CD4-positive, CD25-positive, alpha-beta regulatory T cell (primary cell): ENCODE measurements around the gene ALS2CL. TPM values are rescaled to one million over a fixed set of nuclear protein-coding genes. Genes with fewer than 3 reads are reported as not detected.
A peak's percentile ranks its signal among the peaks of the same experiment; 100 is the strongest.

Experiments
- ATAC-seq, 2 donors: fragments of 150-1000 bp; cut with Tn5 transposase; one replicate each; pipeline ENCODE4 v1.10.0; 2021; ENCODE audit warnings: low read depth in 2 of 2, moderate number of reproducible peaks in 2 of 2, moderate library complexity in 1 of 2
- DNase-seq, 3 donors: peaks; one replicate each; pipeline versions ENCODE4 v3.0.0 to v3.0.0-alpha.2; 2012 to 2022; ENCODE audit warnings: mixed read lengths in 1 of 3
- H3K27ac ChIP-seq: one replicate; pipeline ENCODE4 v1.7.0; 2013; ENCODE audit warnings: mild to moderate bottlenecking, low read length; ENCODE audit not compliant: insufficient read depth, poor library complexity, severe bottlenecking
- H3K27me3 ChIP-seq: one replicate; pipeline ENCODE4 v1.7.0; 2013; ENCODE audit warnings: low read length; ENCODE audit not compliant: control insufficient read depth, insufficient read depth
- H3K36me3 ChIP-seq: one replicate; pipeline ENCODE4 v1.7.0; 2013; ENCODE audit warnings: mild to moderate bottlenecking, low read length, moderate library complexity; ENCODE audit not compliant: control insufficient read depth, insufficient read depth
- H3K4me1 ChIP-seq: 2 replicates; pipeline ENCODE4 v1.7.0; 2013; ENCODE audit warnings: mild to moderate bottlenecking, low read length; ENCODE audit not compliant: insufficient read depth, control insufficient read depth, poor library complexity, severe bottlenecking
- H3K4me3 ChIP-seq: one replicate; pipeline ENCODE4 v1.7.0; 2013; ENCODE audit warnings: low read depth, mild to moderate bottlenecking, low read length, moderate library complexity
- H3K9me3 ChIP-seq, 2 experiments: 1 replicate in 1 of 2; 2 replicates in 1 of 2; pipeline ENCODE4 v1.7.0; 2013; ENCODE audit warnings: low read length in 2 of 2, mild to moderate bottlenecking in 1 of 2, moderate library complexity in 1 of 2; ENCODE audit not compliant: control insufficient read depth in 2 of 2
- H3K27ac Mint-ChIP-seq, 3 donors: one replicate each; pipeline ENCODE4 v1.8.0; 2020 to 2022; ENCODE audit warnings: mild to moderate bottlenecking in 3 of 3, mixed read lengths in 3 of 3, moderate library complexity in 2 of 3
- H3K27me3 Mint-ChIP-seq: one replicate; pipeline ENCODE4 v1.8.0; 2022; ENCODE audit warnings: mild to moderate bottlenecking, mixed read lengths
- H3K36me3 Mint-ChIP-seq: one replicate; pipeline ENCODE4 v1.8.0; 2020; ENCODE audit warnings: mixed read lengths
- H3K4me1 Mint-ChIP-seq, 4 donors: one replicate each; pipeline ENCODE4 v1.8.0; 2020 to 2022; ENCODE audit warnings: mixed read lengths in 4 of 4, mild to moderate bottlenecking in 1 of 4
- H3K4me3 Mint-ChIP-seq, 4 donors: one replicate each; pipeline ENCODE4 v1.8.0; 2020 to 2022; ENCODE audit warnings: mild to moderate bottlenecking in 4 of 4, mixed read lengths in 4 of 4, moderate library complexity in 3 of 4
- H3K9me3 Mint-ChIP-seq, 7 donors: one replicate each; pipeline ENCODE4 v1.8.0; 2020 to 2022; ENCODE audit warnings: mixed read lengths in 7 of 7, mild to moderate bottlenecking in 3 of 7, moderate library complexity in 2 of 7
- polyA plus RNA-seq, 4 donors: library from polyadenylated mRNA; unstranded; fragments of 300-500 nt; fragmentation: Illumina TruSeq; gene quantifications; one replicate each; pipeline ENCODE4 v1.2.3, GENCODE V29; 2021
- total RNA-seq: library from RNA; stranded (reverse); gene quantifications from one replicate; pipeline ENCODE4 v1.2.3, GENCODE V29; 2022

The ALS2CL gene
- total and polyA plus RNA-seq, 5 donors from 2014 or later, result 1.3 to 25.8 (median 1.7) TPM

DNA sequence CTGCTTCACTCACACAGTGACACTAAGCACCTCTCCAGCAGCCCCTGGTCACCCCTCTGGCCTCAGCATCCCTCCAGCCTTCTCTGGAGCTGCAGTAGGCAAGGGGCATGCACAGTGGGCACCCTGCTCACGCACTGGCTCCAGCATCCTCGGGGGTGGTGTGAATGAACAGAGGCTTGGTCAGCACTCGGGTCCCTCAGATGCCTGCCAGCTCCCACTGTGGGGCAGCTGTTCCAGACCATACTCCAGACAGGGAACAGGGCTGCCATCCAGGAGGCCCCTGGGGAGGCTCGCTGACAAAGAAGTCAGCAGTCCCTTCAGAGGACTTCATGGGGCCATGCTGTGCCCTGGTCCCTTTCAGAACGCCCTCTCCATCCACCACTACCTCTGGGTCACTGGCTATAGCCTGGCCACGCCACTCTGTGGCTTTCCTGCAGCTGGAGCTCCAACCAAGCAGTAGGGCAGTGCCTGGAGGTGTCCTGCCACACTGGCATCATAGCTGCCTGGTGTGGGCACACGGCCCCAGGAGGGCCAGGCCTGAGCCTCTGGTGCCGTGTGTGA is 26.3 kb downstream of the ALS2CL start:
- Mint-ChIP-seq H3K4me3 (no peak overlapping the region), H3K4me1 (peaks cover 0 to 2% (median 0%) of the 10 kb centered on the region in 4 donors), H3K27ac (peak overlapping the region in 1 of 3 donors; percentile 59), H3K27me3 (no peaks in the 10 kb centered on the region), H3K36me3 (no peaks in the 10 kb centered on the region), H3K9me3 (no peaks in the 10 kb centered on the region)
- H3K4me1 ChIP-seq, result no peaks in the 10 kb centered on the region
- H3K36me3 ChIP-seq, result no peaks in the 10 kb centered on the region
- H3K27ac ChIP-seq, result no peak overlapping the region
- H3K4me3 ChIP-seq, result no peak overlapping the region
- H3K9me3 ChIP-seq, result no peaks in the 10 kb centered on the region
- H3K27me3 ChIP-seq, result no peaks in the 10 kb centered on the region
- no peak for ATAC-seq
- no peak for DNase-seq

GRCh38 chr3:46666453-46666845 is 27.0 kb downstream of the ALS2CL start:
- Histone ChIP-seq H3K4me3 (no peak overlapping the region), H3K27ac (no peak overlapping the region), H3K4me1 (no peaks in the 10 kb centered on the region), H3K27me3 (no peaks in the 10 kb centered on the region), H3K36me3 (no peaks in the 10 kb centered on the region), H3K9me3 (no peaks in the 10 kb centered on the region)
- no peaks in the 10 kb centered on the region for H3K9me3 Mint-ChIP-seq
- peaks cover 0 to 2% (median 0%) of the 10 kb centered on the region in 4 donors for H3K4me1 Mint-ChIP-seq
- DNase-seq (no peak), ATAC-seq (no peak)
- H3K27ac Mint-ChIP-seq, result peak overlapping the region in 1 of 3 donors; percentile 59
- H3K4me3 Mint-ChIP-seq, result no peak overlapping the region
- H3K36me3 Mint-ChIP-seq, result no peaks in the 10 kb centered on the region
- H3K27me3 Mint-ChIP-seq, result no peaks in the 10 kb centered on the region

- Mint-ChIP-seq H3K4me1 (peaks cover 0 to 2% (median 0%) of the 10 kb centered on the region in 4 donors), H3K9me3 (no peaks in the 10 kb centered on the region), H3K36me3 (no peaks in the 10 kb centered on the region), H3K27ac (peak overlapping the region in 1 of 3 donors; percentile 59), H3K4me3 (no peak overlapping the region), H3K27me3 (no peaks in the 10 kb centered on the region)
- DNase-seq, result no peak
- Histone ChIP-seq H3K4me1 (no peaks in the 10 kb centered on the region), H3K4me3 (no peak overlapping the region), H3K27me3 (no peaks in the 10 kb centered on the region), H3K27ac (no peak overlapping the region), H3K9me3 (no peaks in the 10 kb centered on the region), H3K36me3 (no peaks in the 10 kb centered on the region)
- no peak for ATAC-seq
Measured at GRCh38 chr3:46665763-46666452, 27.6 kb downstream of the ALS2CL start.

DNA sequence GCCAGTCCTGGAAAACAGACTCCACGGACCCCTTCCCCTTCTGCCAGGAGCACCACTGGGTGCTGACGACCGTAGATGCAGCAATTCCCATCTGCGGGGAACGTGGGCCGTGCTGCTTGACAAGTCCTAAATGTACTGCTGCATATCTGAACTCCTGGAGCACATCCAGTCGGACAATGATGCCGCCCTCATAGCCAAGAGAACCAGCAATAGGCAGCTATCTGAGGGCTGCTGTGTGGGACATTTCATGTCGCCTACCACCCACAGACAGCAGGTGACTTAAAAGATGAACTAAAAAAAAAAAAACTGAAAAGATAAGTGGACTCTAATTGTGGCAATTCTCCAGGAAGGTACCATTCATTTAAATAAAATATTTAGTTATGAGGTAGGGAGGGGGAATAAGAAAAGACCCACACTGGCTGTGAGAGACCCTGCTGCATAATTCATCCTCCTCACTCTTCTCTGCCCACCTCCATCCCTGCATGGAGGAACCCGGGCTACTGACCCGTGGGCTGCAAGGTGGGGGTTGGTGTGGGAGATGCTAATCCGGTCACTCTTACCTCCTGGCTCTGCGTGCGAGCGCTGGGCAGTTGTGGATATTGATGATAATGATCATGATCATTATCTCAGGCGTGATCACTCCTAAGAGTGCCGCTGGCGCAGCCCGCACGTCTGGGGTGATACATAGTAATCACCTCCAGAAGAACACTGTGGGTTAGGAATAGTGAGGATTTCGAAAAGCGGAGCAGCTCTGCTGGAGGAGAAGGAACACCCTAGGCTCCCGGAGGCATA is 28.3 kb downstream of the ALS2CL start:
- Histone ChIP-seq H3K4me1 (no peaks in the 10 kb centered on the region), H3K27ac (no peak overlapping the region), H3K9me3 (no peaks in the 10 kb centered on the region), H3K4me3 (no peak overlapping the region), H3K36me3 (no peaks in the 10 kb centered on the region), H3K27me3 (no peaks in the 10 kb centered on the region)
- H3K27ac Mint-ChIP-seq, result no peak overlapping the region
- H3K9me3 Mint-ChIP-seq, result no peaks in the 10 kb centered on the region
- DNase-seq (no peak), ATAC-seq (no peak)
- no peak overlapping the region for H3K4me3 Mint-ChIP-seq
- peaks cover 0 to 2% (median 0%) of the 10 kb centered on the region in 4 donors for H3K4me1 Mint-ChIP-seq
- H3K36me3 Mint-ChIP-seq, result no peaks in the 10 kb centered on the region
- H3K27me3 Mint-ChIP-seq, result peaks cover 4% of the 10 kb centered on the region

DNA sequence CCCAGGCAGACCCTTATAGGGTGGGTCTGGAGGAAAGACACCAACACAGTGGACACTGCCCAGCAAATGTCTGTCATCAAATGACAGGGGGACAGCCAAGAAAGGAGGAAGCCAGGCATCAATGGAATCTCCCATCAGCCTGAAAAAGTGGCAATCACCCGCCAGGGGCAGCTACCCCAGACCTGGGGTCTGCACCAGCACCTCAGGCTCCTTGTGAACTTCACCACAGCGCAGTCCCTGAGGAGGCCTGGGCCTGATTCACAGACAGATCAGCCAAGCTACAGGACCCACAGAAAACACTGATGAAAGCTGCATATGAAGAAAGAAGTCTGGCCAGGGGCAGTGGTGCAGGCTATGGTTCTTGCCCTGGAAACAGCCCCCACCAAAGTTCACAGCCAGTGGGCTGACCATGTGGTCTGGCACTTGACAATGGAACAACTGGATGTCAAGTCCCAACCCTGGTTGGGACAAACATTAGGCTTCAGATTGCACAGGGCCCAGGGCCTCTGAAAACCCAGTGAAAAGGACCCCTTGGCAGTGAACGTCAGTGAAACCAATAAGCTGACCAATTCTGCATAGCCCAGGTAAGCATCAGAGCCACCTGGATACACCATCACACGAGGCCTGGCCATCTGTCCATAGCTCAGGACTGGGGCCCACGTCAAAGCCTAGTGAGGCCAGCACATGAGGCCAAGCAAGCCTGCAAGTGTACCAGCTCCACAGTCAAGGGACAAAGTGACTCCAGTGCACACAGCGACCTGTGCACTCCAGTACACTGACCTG is 29.1 kb downstream of the ALS2CL start:
- peaks cover 0 to 2% (median 0%) of the 10 kb centered on the region in 4 donors for H3K4me1 Mint-ChIP-seq
- no peaks in the 10 kb centered on the region for H3K4me1 ChIP-seq
- no peak overlapping the region for H3K27ac Mint-ChIP-seq
- no peak overlapping the region for H3K27ac ChIP-seq
- no peak overlapping the region for H3K4me3 ChIP-seq
- no peaks in the 10 kb centered on the region for H3K36me3 ChIP-seq
- no peaks in the 10 kb centered on the region for H3K9me3 ChIP-seq
- no peaks in the 10 kb centered on the region for H3K27me3 ChIP-seq
- ATAC-seq (no peak), DNase-seq (no peak)
- no peaks in the 10 kb centered on the region for H3K36me3 Mint-ChIP-seq
- peaks cover 4% of the 10 kb centered on the region for H3K27me3 Mint-ChIP-seq
- no peaks in the 10 kb centered on the region for H3K9me3 Mint-ChIP-seq
- no peak overlapping the region for H3K4me3 Mint-ChIP-seq

- H3K9me3 Mint-ChIP-seq, result no peaks in the 10 kb centered on the region
- H3K36me3 Mint-ChIP-seq, result no peaks in the 10 kb centered on the region
- no peaks in the 10 kb centered on the region for H3K9me3 ChIP-seq
- peaks cover 4% of the 10 kb centered on the region for H3K27me3 Mint-ChIP-seq
- no peak overlapping the region for H3K27ac Mint-ChIP-seq
- H3K4me3 ChIP-seq, result no peak overlapping the region
- no peaks in the 10 kb centered on the region for H3K36me3 ChIP-seq
- no peak overlapping the region for H3K4me3 Mint-ChIP-seq
- H3K27me3 ChIP-seq, result no peaks in the 10 kb centered on the region
- ATAC-seq (no peak), DNase-seq (peak in 1 of 3 donors; percentile 26)
- H3K27ac ChIP-seq, result no peak overlapping the region
- no peaks in the 10 kb centered on the region for H3K4me1 ChIP-seq
- peaks cover 0 to 2% (median 0%) of the 10 kb centered on the region in 4 donors for H3K4me1 Mint-ChIP-seq
Measured at GRCh38 chr3:46663591-46664135, 29.8 kb downstream of the ALS2CL start.

DNA sequence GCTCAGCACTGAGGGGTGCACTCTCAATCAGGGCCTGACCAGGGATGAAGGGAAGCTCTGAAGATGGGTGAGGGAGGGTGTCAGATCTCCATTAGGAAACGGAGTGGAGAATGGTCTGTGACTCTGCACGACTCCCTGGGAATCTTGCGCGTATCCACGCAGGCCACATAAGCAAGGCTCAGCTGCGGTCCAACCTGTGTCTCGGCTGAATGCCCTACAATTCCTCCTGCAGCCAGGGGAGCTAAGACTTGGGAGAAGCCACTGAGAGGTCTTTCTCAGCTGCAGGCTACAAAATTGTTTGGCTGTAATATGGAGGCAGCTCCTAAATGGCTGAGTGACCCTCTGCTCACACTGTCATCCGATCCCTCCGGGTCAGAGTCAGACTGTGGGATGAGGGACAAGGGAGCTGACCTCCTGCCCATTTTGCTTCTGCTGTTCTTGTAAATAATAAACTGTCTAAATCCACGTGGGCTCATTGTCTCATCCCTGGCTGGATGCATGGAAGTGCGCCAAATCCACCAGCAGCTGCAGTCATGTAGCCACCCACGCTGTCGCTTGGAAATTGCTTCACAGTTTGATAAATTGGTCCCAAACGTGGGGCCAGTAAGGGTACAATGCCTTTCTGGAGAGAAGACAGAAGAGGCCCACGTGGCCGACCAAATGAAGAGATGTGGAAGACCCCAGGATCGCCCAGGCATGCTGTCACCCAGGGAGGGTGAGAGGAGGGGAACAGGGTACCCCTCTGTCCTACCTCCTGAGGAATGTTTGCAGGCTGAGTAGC is 30.5 kb downstream of the ALS2CL start:
- Mint-ChIP-seq H3K4me1 (peaks cover 0 to 2% (median 0%) of the 10 kb centered on the region in 4 donors), H3K27ac (peak overlapping the region in 2 of 3 donors; percentile 43 to 69)
- H3K27ac ChIP-seq, result no peak overlapping the region

More for the DNA sequence above, 30.5 kb downstream of the ALS2CL start:
- Mint-ChIP-seq H3K36me3 (no peaks in the 10 kb centered on the region), H3K27me3 (peaks cover 4% of the 10 kb centered on the region), H3K4me3 (no peak overlapping the region), H3K9me3 (no peaks in the 10 kb centered on the region)
- no peaks in the 10 kb centered on the region for H3K36me3 ChIP-seq
- ATAC-seq, result no peak
- H3K9me3 ChIP-seq, result no peaks in the 10 kb centered on the region
- H3K27me3 ChIP-seq, result no peaks in the 10 kb centered on the region
- H3K4me3 ChIP-seq, result no peak overlapping the region
- no peaks in the 10 kb centered on the region for H3K4me1 ChIP-seq
- DNase-seq, result no peak
